Measurements from ENCODE around the gene RASSF3.
A peak's percentile ranks its signal among the peaks of the same experiment; 100 is the strongest.
"Not testable (repeated sequence)": the region's sequence is repeated elsewhere in the genome, so short reads cannot be mapped to it uniquely, and the experiment has no call there.

RASSF3 gene

DNA sequence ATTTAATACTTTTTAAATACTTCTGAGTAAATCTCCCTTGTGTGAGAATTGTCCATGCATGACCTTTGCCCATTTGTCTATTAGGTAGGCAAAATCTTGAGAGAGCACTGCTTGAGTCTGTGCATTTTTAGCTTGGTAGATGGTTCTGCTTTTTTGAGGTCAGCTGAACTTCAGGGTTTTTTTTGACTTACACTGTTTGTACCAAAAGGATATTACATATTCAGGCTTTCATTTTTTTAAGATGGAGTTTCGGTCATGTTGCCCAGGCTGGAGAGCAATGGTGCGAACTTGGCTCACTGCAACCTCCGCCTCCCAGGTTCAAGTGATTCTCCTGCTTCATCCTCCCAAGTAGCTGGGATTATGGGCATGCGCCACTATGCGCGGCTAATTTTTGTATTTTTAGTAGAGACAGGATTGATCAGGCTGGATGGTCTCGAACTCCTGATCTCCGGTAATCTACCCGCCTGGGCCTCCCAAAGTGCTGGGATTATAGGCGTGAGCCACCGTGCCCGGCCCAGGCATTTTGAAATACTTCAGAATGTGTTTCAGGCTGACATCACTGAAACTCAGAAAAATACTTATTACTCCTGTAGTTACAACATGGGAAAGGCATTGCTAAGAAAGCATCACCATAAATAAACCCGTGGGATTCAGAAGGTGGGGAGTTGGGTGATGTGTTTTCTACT is 11.1 kb downstream of the RASSF3 start:
- TF ChIP-seq, protein P1, sequence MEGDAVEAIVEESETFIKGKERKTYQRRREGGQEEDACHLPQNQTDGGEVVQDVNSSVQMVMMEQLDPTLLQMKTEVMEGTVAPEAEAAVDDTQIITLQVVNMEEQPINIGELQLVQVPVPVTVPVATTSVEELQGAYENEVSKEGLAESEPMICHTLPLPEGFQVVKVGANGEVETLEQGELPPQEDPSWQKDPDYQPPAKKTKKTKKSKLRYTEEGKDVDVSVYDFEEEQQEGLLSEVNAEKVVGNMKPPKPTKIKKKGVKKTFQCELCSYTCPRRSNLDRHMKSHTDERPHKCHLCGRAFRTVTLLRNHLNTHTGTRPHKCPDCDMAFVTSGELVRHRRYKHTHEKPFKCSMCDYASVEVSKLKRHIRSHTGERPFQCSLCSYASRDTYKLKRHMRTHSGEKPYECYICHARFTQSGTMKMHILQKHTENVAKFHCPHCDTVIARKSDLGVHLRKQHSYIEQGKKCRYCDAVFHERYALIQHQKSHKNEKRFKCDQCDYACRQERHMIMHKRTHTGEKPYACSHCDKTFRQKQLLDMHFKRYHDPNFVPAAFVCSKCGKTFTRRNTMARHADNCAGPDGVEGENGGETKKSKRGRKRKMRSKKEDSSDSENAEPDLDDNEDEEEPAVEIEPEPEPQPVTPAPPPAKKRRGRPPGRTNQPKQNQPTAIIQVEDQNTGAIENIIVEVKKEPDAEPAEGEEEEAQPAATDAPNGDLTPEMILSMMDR (IDR thresholded peaks at IDR 0.05; ENCODE audit: low read depth, low read length): no peak
- H3K4me3 ChIP-seq (replicated peaks in 1 of 2; ENCODE audit: low read depth in 2 of 2, low read length in 2 of 2): no peak overlapping the region
- DNase-seq (ENCODE audit: low read depth in 2 of 2): peak; percentile 46 to 85

DNA sequence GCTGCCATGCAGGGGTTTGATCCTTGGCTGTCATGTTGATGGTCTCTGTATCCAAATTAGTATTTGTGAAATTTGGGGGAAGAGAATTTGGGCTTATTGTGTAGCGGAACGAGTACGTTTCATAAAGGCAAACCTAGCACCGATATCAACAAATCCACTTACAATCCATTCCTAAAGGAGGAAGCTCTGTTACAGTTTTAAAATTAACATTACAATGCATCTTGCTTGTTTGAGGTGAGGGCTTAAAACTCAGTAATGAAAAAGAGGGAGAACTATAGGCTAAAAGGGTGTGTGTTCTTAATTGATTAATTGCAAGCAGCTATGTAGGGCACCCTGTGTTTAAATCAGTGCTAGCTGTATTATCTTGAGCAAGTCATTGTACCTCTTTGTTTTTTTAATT is 13.7 kb downstream of the RASSF3 start:
- no peak for DNase-seq (ENCODE audit: low read depth in 2 of 2)
- TF ChIP-seq, protein P1 (IDR thresholded peaks at IDR 0.05; ENCODE audit: low read depth, low read length): no peak
- H3K4me3 ChIP-seq (replicated peaks in 1 of 2; ENCODE audit: low read depth in 2 of 2, low read length in 2 of 2): no peak overlapping the region

DNA sequence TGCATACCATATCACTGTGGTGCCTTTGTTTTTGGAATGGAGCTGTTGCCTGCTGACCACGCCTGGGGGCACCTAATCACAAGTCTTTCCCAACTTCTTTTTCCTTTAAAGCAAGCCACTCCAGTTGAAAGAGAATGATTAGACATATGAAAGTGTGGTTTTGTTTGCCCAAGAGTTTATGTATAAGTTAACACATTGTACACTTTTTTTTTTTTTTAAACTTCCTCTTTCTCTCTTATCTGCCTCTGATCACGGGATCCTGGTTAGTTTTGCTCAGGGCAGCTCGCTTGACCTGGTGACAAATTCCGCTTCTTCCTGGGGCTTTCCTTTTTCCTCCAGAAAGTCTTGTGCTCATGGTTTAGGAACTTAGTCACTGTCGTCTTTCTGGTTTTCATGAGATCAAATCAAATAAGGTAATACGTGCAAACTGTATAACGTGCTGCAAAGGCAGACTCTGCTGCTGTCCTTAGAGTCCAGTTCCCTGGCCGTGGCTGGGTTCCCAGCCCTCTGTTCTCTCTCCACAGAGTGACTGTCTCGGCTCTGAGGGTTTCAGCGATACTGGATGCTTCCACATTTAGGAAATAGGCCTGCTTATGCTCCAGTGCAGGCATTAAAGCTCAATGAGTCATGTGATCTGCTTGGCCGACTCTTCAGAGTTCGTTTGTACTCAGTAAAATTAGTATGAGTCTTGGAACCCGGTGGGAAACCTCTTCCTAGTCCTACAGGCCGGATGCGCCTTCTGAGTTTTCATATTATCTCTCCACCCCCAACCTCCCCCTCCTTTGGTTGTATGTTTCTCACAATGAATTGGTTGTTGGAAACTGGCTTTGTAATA is 15.2 kb downstream of the RASSF3 start:
- TF ChIP-seq, protein P1 (IDR thresholded peaks at IDR 0.05; ENCODE audit: low read depth, low read length): no peak
- peak overlapping the region; percentile 30 to 45 for H3K4me3 ChIP-seq (replicated peaks in 1 of 2; ENCODE audit: low read depth in 2 of 2, low read length in 2 of 2)
- DNase-seq (ENCODE audit: low read depth in 2 of 2): peak; percentile 89 to 93

DNA sequence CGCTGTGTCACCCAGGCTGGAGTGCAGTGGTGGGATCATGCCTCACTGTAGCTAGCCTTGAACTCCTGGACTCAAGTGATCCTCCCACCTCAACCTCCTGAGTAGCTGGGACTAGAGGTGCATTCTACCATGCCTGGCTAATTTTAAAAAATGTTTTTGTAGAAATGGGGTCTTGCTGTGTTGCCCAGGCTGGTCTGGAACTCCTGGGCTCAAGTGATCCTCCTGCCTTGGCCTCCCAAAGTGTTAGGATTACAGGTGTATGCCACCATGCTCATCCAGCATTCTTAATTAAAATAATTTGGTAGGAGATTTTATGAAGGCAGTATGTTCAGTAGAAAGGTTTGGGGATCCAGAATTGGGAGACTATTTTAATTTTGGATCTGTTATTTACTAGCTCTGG is 16.3 kb downstream of the RASSF3 start:
- DNase-seq (ENCODE audit: low read depth in 2 of 2); H3K4me3 ChIP-seq (replicated peaks in 1 of 2; ENCODE audit: low read depth in 2 of 2, low read length in 2 of 2): not testable (repeated sequence)

DNA sequence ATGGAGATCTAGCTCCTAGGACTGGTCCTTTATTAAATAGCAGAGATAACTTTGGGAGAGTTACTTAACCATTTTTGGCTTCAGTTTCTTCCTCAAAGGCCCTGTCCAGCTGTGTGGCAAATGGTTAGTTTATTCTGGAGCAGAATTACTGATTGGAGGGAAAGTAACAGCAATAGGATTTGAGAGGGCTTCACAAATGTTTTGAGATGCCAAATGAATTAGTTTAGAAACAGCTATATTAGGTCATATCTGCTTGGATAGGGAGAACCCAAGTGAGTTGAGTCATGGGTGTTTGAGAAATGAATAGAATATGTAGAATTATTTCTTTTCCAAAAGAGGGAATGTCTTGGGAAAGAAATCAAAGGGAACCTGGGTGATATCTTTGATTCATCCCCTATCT is 17.5 kb downstream of the RASSF3 start:
- peak; percentile 83 to 89 for DNase-seq (ENCODE audit: low read depth in 2 of 2)
- TF ChIP-seq, protein P1 (IDR thresholded peaks at IDR 0.05; ENCODE audit: low read depth, low read length): no peak
- H3K4me3 ChIP-seq (replicated peaks in 1 of 2; ENCODE audit: low read depth in 2 of 2, low read length in 2 of 2): no peak overlapping the region

DNA sequence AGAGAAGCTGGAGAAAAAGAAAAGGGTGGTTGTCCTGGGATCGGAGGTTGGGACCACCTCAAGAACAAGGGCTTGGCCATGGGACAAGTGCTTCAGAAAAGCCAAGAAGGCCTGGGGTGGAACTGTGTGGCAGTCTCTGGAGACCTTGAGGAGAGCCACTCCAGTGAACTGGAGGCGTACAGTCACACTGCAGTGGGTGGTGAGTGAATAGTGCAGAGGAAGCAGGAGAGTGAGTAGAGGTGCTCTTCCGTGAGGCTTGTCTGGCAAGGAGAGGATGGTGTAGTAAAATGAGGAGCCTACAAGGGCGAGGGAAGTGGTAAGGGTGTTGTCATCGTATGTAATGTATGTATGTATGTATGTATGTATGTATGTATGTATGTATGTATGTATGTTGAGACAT is 20.9 kb downstream of the RASSF3 start:
- DNase-seq (ENCODE audit: low read depth in 2 of 2): no peak
- no peak overlapping the region for H3K4me3 ChIP-seq (replicated peaks in 1 of 2; ENCODE audit: low read depth in 2 of 2, low read length in 2 of 2)
- TF ChIP-seq, protein P1 (IDR thresholded peaks at IDR 0.05; ENCODE audit: low read depth, low read length): no peak
